KMS-11 (cell line): Measurements from ENCODE around the gene PVALB.

Experiments
- H2AFZ ChIP-seq: fragments of 200-600 bp; sonication (generic); 2 replicates; pipeline ENCODE4 v1.6.1; 2016; ENCODE audit warnings: antibody characterized with exemption, mixed run types, low read depth
- H3K27ac ChIP-seq: fragments of 200-600 bp; sonication (generic); 2 replicates; pipeline ENCODE4 v1.6.1; 2016; ENCODE audit warnings: mild to moderate bottlenecking, mixed run types
- H3K27me3 ChIP-seq: fragments of 200-600 bp; sonication (generic); 2 replicates; pipeline ENCODE4 v1.6.1; 2017; ENCODE audit warnings: mild to moderate bottlenecking, low read depth, mixed run types, moderate library complexity; ENCODE audit not compliant: insufficient read depth
- H3K36me3 ChIP-seq: fragments of 200-600 bp; sonication (generic); 2 replicates; pipeline ENCODE4 v1.6.1; 2017; ENCODE audit warnings: mild to moderate bottlenecking, mixed run types; ENCODE audit not compliant: insufficient read depth
- H3K4me1 ChIP-seq: fragments of 200-600 bp; sonication (generic); 2 replicates; pipeline ENCODE4 v1.6.1; 2016; ENCODE audit warnings: mild to moderate bottlenecking, low read depth, mixed run types; ENCODE audit not compliant: poor library complexity, severe bottlenecking
- H3K4me2 ChIP-seq: fragments of 200-600 bp; sonication (generic); 2 replicates; pipeline ENCODE4 v1.7.0; 2016; ENCODE audit warnings: mild to moderate bottlenecking, mixed run types
- H3K4me3 ChIP-seq: fragments of 200-600 bp; sonication (generic); IDR thresholded peaks from 2 replicates; pipeline ENCODE4 v1.6.1; 2017; ENCODE audit warnings: low read depth, low read length, mixed read lengths; ENCODE audit not compliant: insufficient read depth
- H3K79me2 ChIP-seq: fragments of 200-600 bp; sonication (generic); 2 replicates; pipeline ENCODE4 v1.6.1; 2016; ENCODE audit warnings: low read depth, mixed run types; ENCODE audit not compliant: insufficient read depth
- H3K9ac ChIP-seq: fragments of 200-600 bp; sonication (generic); 2 replicates; pipeline ENCODE4 v1.6.1; 2016; ENCODE audit warnings: mild to moderate bottlenecking, mixed run types
- H4K20me1 ChIP-seq: fragments of 200-600 bp; sonication (generic); 2 replicates; pipeline ENCODE4 v1.6.1; 2016; ENCODE audit warnings: mild to moderate bottlenecking, mixed run types; ENCODE audit not compliant: insufficient read depth
- CTCF ChIP-seq: fragments of 200-600 bp; sonication (generic); conservative IDR thresholded peaks from 2 replicates; pipeline ENCODE4 v1.6.1; 2017; ENCODE audit warnings: low read depth, mild to moderate bottlenecking, antibody characterized with exemption, low read length, moderate library complexity, mixed read lengths

PVALB gene

GRCh38 chr22:36856121-36856791 is 39.4 kb upstream of the PVALB start:
- peak; percentile 100 for TF ChIP-seq CTCF
- H3K27me3 ChIP-seq, result peaks cover 34% of the 10 kb centered on the region
- H3K4me1 ChIP-seq, result no peaks in the 10 kb centered on the region
- H3K79me2 ChIP-seq, result no peaks in the 10 kb centered on the region
- no peaks in the 10 kb centered on the region for H3K36me3 ChIP-seq
- H2AFZ ChIP-seq, result no peak overlapping the region
- no peaks in the 10 kb centered on the region for H4K20me1 ChIP-seq
- H3K27ac ChIP-seq, result no peak overlapping the region
- no peak overlapping the region for H3K4me3 ChIP-seq
- no peak overlapping the region for H3K4me2 ChIP-seq
- no peak overlapping the region for H3K9ac ChIP-seq

GRCh38 chr22:36855478-36855877 is 38.6 kb upstream of the PVALB start:
- H4K20me1 ChIP-seq, result no peaks in the 10 kb centered on the region
- H3K4me2 ChIP-seq, result no peak overlapping the region
- H3K27me3 ChIP-seq, result peaks cover 41% of the 10 kb centered on the region
- H3K79me2 ChIP-seq, result no peaks in the 10 kb centered on the region
- H3K4me1 ChIP-seq, result no peaks in the 10 kb centered on the region
- no peak overlapping the region for H3K27ac ChIP-seq
- H3K4me3 ChIP-seq, result no peak overlapping the region
- no peak overlapping the region for H3K9ac ChIP-seq
- no peak for TF ChIP-seq CTCF
- no peaks in the 10 kb centered on the region for H3K36me3 ChIP-seq
- no peak overlapping the region for H2AFZ ChIP-seq

GRCh38 chr22:36853407-36854099 is 36.7 kb upstream of the PVALB start:
- Histone ChIP-seq H3K27me3 (peaks cover 59% of the 10 kb centered on the region), H3K4me3 (no peak overlapping the region), H3K79me2 (no peaks in the 10 kb centered on the region), H4K20me1 (no peaks in the 10 kb centered on the region), H3K4me1 (no peaks in the 10 kb centered on the region), H2AFZ (peak overlapping the region; percentile 79), H3K36me3 (no peaks in the 10 kb centered on the region), H3K4me2 (0 out of 2 replicates have a peak overlapping the region, but pooled peaks have one; percentile 2), H3K9ac (no peak overlapping the region), H3K27ac (no peak overlapping the region)
- TF ChIP-seq CTCF, result peak; percentile 76

GRCh38 chr22:36852056-36852973 is 35.5 kb upstream of the PVALB start:
- Histone ChIP-seq H3K9ac (no peak overlapping the region), H3K27me3 (peaks cover 62% of the 10 kb centered on the region), H3K4me3 (no peak overlapping the region), H3K27ac (no peak overlapping the region), H3K36me3 (no peaks in the 10 kb centered on the region), H3K79me2 (no peaks in the 10 kb centered on the region), H3K4me1 (no peaks in the 10 kb centered on the region), H4K20me1 (no peaks in the 10 kb centered on the region), H2AFZ (no peak overlapping the region), H3K4me2 (no peak overlapping the region)
- TF ChIP-seq CTCF, result no peak
